Transverse colon (tissue), 4 donors: ENCODE data around the gene DIP2B. TPM values are rescaled to one million over a fixed set of nuclear protein-coding genes. Genes with fewer than 3 reads are reported as not detected.

Source experiments
- DNase-seq: peaks from one replicate; pipeline ENCODE4 v3.0.0-alpha.2; 2019
- H3K27ac ChIP-seq, 4 donors: fragments of 200-600 bp; sonication (generic); 2 replicates each; pipeline ENCODE4 v1.5.1; 2016 to 2018; ENCODE audit warnings: inconsistent platforms in 4 of 4
- H3K27me3 ChIP-seq: fragments of 200-600 bp; sonication (generic); 2 replicates; pipeline ENCODE4 v1.5.1; 2017; ENCODE audit warnings: inconsistent platforms
- H3K36me3 ChIP-seq, 4 donors: fragments of 200-600 bp; sonication (generic); 2 replicates each; pipeline ENCODE4 v1.5.1; 2017 to 2019; ENCODE audit warnings: inconsistent platforms in 4 of 4
- H3K4me1 ChIP-seq, 4 donors: fragments of 200-600 bp; sonication (generic); 2 replicates each; pipeline ENCODE4 v1.5.1; 2017 to 2020; ENCODE audit warnings: inconsistent platforms in 4 of 4
- H3K4me3 ChIP-seq, 4 donors: fragments of 200-600 bp; sonication (generic); 1 replicate in 1 of 4; 2 replicates in 3 of 4; pipeline versions ENCODE4 v1.5.1 to v1.6.1; 2017 to 2019; ENCODE audit warnings: inconsistent platforms in 4 of 4
- H3K9me3 ChIP-seq, 2 donors: fragments of 200-600 bp; sonication (generic); 2 replicates each; pipeline ENCODE4 v1.5.1; 2017 to 2019; ENCODE audit warnings: inconsistent platforms in 2 of 2
- EP300 ChIP-seq: sonication (generic); formaldehyde crosslinking; IDR thresholded peaks from one replicate; pipeline ENCODE4 v1.6.1; 2017; ENCODE audit warnings: antibody characterized with exemption, low read depth
- POLR2A ChIP-seq: fragments of 450-650 bp; IDR thresholded peaks from one replicate; pipeline ENCODE4 v1.6.1; 2016; ENCODE audit warnings: antibody characterized with exemption, mild to moderate bottlenecking, moderate library complexity
- POLR2AphosphoS5 ChIP-seq, 3 donors: sonication (generic); formaldehyde crosslinking; IDR thresholded peaks; one replicate each; pipeline ENCODE4 v1.6.1; 2016; ENCODE audit warnings: antibody characterized with exemption in 3 of 3
- WGBS, 2 donors: methylation state at CpG; one replicate each; pipeline ENCODE4 v1.1.5; 2018; ENCODE audit warnings: low coverage in 1 of 2; 5-methylcytosine and 5-hydroxymethylcytosine counted together
- in situ Hi-C, 4 donors: fragments of 200-750 bp; cut with MboI; loops; one replicate each; pipeline versions ENCODE4 v1.15.0 to v1.15.1; 2017; ENCODE audit warnings: low sequenced_read_pairs in 3 of 4, low pct_ligation_motif_present in 1 of 4, low pct_unique_long_range_greater_than_20kb in 1 of 4
- intact Hi-C: fragments of 100-400 bp; cut with DNase I; formaldehyde crosslinking; loops from one replicate; pipeline ENCODE4 v1.15.1; 2023; ENCODE audit warnings: low total_unique reads
- total RNA-seq, 4 donors: library from RNA; depleted of rRNA; stranded (reverse); fragments of >200 nt; gene quantifications; one replicate each; pipeline ENCODE4 v1.1.0, GENCODE V29; 2016
- TF ChIP-seq, protein P1 (sequence below), 5 experiments: fragments of 200-600 bp in 3 of 5; fragments of 450-650 bp in 2 of 5; sonication (generic) in 3 of 5; IDR thresholded peaks; 1 replicate in 2 of 5; 2 replicates in 3 of 5; pipeline ENCODE4 v1.5.1; 2016 to 2017; ENCODE audit warnings: antibody characterized with exemption in 5 of 5, inconsistent platforms in 3 of 5, mild to moderate bottlenecking in 2 of 5, moderate library complexity in 1 of 5

The DIP2B gene
- total RNA-seq, 4 donors from 2014 or later = 40.0 to 129 (median 57.9) TPM

DNA sequence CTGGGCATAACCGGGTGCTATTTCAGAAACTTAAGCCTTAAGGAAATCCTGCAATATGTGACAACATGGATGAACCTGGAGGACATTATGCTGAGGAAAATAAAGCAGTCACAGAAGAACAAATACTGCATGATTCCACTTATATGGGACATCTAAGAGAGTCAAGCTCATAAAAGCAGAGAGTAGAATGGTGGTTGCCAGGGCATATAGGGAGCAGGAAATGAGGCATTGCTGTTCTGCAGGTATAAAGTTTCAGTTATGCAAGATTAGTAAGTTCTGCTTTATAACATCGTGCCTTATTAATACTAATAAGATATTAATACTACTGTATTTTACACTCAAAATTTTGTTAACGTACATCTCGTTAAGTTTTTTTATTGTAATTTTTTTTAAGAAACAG lies 134.9 kb downstream of the DIP2B start:
- H3K4me3 ChIP-seq = no peak overlapping the region
- TF ChIP-seq POLR2A (no peak), EP300 (no peak), POLR2AphosphoS5 (IDR thresholded peaks at IDR 0.05) (no peak)
- TF ChIP-seq, protein P1, sequence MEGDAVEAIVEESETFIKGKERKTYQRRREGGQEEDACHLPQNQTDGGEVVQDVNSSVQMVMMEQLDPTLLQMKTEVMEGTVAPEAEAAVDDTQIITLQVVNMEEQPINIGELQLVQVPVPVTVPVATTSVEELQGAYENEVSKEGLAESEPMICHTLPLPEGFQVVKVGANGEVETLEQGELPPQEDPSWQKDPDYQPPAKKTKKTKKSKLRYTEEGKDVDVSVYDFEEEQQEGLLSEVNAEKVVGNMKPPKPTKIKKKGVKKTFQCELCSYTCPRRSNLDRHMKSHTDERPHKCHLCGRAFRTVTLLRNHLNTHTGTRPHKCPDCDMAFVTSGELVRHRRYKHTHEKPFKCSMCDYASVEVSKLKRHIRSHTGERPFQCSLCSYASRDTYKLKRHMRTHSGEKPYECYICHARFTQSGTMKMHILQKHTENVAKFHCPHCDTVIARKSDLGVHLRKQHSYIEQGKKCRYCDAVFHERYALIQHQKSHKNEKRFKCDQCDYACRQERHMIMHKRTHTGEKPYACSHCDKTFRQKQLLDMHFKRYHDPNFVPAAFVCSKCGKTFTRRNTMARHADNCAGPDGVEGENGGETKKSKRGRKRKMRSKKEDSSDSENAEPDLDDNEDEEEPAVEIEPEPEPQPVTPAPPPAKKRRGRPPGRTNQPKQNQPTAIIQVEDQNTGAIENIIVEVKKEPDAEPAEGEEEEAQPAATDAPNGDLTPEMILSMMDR (IDR thresholded peaks at IDR 0.05) = no peak
- intact Hi-C loops = loop anchor here (5.0 kb wide), 1 partner anchor 137 kb away; the partner anchor contains the start of gene DIP2B
- H3K27me3 ChIP-seq = no peaks in the 10 kb centered on the region
- no peak overlapping the region for H3K27ac ChIP-seq
- in situ Hi-C loops = loop anchor here (5.0 to 10.0 kb wide), 3 partner anchors 132 to 137 kb away; partner anchors contain the start of gene DIP2B (in 2 of the 4)
- no peaks in the 10 kb centered on the region for H3K36me3 ChIP-seq
- H3K9me3 ChIP-seq = no peaks in the 10 kb centered on the region
- 85 to 88% methylated on average over 4 of the region's 4 CpGs for WGBS, 2 donors
- no peak for DNase-seq
- H3K4me1 ChIP-seq = peaks cover 0 to 35% (median 17%) of the 10 kb centered on the region in 4 donors

DNA sequence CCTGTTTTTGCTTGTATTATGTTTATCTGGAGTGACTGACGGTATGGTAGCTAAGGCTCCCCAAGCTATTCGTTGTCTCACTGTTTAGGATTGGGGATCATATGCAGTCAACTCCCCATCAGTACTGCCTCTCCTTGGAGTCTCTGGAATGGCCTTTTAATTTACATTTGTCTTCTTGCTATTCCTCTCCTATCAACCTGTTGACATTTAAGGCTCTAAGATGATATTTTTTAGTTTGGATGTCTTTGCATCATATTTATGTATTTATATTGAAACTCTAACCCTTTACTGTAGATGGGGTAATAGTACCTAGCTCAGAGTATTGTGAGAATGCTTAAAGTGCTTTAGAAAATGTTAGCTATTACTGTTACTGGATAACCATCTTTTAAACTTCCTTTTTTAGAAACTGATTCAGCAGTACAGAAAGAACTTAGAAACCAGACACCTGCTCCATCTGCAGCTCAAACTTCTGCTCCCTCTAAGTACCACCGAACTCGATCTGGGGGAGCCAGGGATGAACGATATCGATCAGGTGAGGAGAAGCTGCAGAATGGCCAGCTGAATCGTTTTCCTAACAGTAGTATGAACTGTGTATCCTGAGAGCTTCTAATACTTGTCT lies 135.6 kb downstream of the DIP2B start:
- H3K36me3 ChIP-seq = no peaks in the 10 kb centered on the region
- in situ Hi-C loops (no loop called here), intact Hi-C loops (no loop called here)
- peaks cover 0 to 28% (median 10%) of the 10 kb centered on the region in 4 donors for H3K4me1 ChIP-seq
- no peak for TF ChIP-seq POLR2A
- TF ChIP-seq POLR2AphosphoS5 (IDR thresholded peaks at IDR 0.05) = no peak
- no peak for TF ChIP-seq EP300
- TF ChIP-seq, protein P1 (IDR thresholded peaks at IDR 0.05) = no peak
- no peak overlapping the region for H3K4me3 ChIP-seq
- DNase-seq = no peak
- 76 to 87% methylated on average over 7 of the region's 7 CpGs for WGBS, 2 donors
- H3K9me3 ChIP-seq = no peaks in the 10 kb centered on the region
- H3K27me3 ChIP-seq = no peaks in the 10 kb centered on the region
- H3K27ac ChIP-seq = no peak overlapping the region

DNA sequence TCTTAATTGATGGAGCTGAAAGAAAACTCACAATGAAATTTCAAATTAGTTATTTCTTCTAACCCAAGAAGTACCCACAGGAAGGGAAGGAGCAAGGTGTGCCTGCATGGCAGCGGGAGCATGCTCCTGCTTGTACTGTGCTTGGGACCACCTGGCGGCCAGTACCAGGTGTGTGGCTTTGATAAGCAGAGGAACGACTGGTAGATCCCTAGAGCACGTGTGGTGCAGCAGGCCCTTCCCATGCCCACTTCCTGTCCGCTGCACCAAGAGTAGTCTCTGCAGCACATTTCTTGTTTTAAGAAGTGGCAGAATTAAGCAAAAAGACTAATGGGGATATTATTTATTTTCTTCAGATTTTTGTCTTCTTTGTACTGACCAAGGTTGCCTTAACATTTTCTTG lies 136.8 kb downstream of the DIP2B start:
- in situ Hi-C loops = no loop called here

DNA sequence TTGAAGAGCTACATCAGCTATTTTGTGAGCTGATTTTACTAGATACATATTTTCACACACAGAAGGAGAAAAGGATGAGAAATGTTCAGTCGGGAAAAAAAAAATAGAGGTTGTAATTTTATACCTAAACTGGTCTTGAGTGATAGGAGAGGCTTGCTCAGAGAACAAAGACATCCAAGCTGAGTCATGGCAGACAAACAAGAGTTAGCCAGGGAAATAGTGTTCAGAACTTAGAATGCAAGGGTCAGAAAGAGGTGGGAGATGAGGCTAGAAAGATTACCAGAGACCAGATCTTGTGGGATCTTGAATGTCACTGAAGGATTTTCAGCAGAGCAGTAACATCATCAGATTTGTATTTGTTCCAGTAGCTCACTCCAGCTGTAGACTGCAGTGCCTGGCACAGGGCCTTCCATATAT lies 137.3 kb downstream of the DIP2B start:
- in situ Hi-C loops (no loop called here), intact Hi-C loops (no loop called here)
- no peaks in the 10 kb centered on the region for H3K27me3 ChIP-seq
- no peak for TF ChIP-seq EP300
- TF ChIP-seq, protein P1 (IDR thresholded peaks at IDR 0.05) = no peak
- no peak for TF ChIP-seq POLR2A
- no peak for TF ChIP-seq POLR2AphosphoS5 (IDR thresholded peaks at IDR 0.05)
- H3K4me3 ChIP-seq = no peak overlapping the region
- DNase-seq = no peak
- H3K9me3 ChIP-seq = no peaks in the 10 kb centered on the region
- no peak overlapping the region for H3K27ac ChIP-seq
- WGBS, 2 donors = 44 to 64% methylated on average over 1 of the region's 1 CpG
- H3K4me1 ChIP-seq = peaks cover 0 to 12% (median 3%) of the 10 kb centered on the region in 4 donors
- peaks cover 0 to 4% (median 0%) of the 10 kb centered on the region in 4 donors for H3K36me3 ChIP-seq

More for the DNA sequence above, 136.8 kb downstream of the DIP2B start:
- H3K27me3 ChIP-seq = no peaks in the 10 kb centered on the region
- TF ChIP-seq POLR2A = no peak
- TF ChIP-seq, protein P1 (IDR thresholded peaks at IDR 0.05) = no peak
- no peak for TF ChIP-seq POLR2AphosphoS5 (IDR thresholded peaks at IDR 0.05)
- no peak for TF ChIP-seq EP300
- peaks cover 0 to 16% (median 3%) of the 10 kb centered on the region in 4 donors for H3K4me1 ChIP-seq
- DNase-seq = no peak
- 75 to 76% methylated on average over 5 of the region's 5 CpGs for WGBS, 2 donors
- no peak overlapping the region for H3K27ac ChIP-seq
- no peaks in the 10 kb centered on the region for H3K9me3 ChIP-seq
- intact Hi-C loops = no loop called here
- no peak overlapping the region for H3K4me3 ChIP-seq
- H3K36me3 ChIP-seq = peaks cover 0 to 4% (median 0%) of the 10 kb centered on the region in 4 donors
